HEK293 (cell line): ENCODE data around the gene PHF12.

Experiments
- CTCF ChIA-PET: fragments of 350-600 bp; formaldehyde crosslinking; extraction: SDS; loops from one replicate; lab custom pipeline; 2021; ENCODE audit warnings: antibody characterized with exemption; lab: Yijun Ruan, JAX
- POLR2A ChIA-PET: fragments of 300-600 bp; formaldehyde crosslinking; extraction: SDS; loops from one replicate; lab custom pipeline; 2020; ENCODE audit warnings: antibody characterized with exemption, inconsistent platforms; lab: Yijun Ruan, JAX
- H3K27ac ChIP-seq: fragments of 200-500 bp; sonication (Bioruptor generic); 2 replicates; pipeline ENCODE4 v1.5.1; 2014; ENCODE audit warnings: low read depth, low read length, control low read depth, inconsistent platforms; ENCODE audit errors: extremely low read depth
- H3K36me3 ChIP-seq, 2 experiments: fragments of 200-500 bp in 1 of 2; sonication (Bioruptor generic) in 1 of 2; 1 replicate in 1 of 2; 2 replicates in 1 of 2; pipeline ENCODE4 v1.5.1; 2014 to 2017; ENCODE audit warnings: inconsistent platforms in 2 of 2, low read length in 2 of 2; ENCODE audit not compliant: control insufficient read depth in 2 of 2, insufficient read depth in 1 of 2
- H3K4me1 ChIP-seq: fragments of 200-500 bp; sonication (Bioruptor generic); 2 replicates; pipeline ENCODE4 v1.5.1; 2014; ENCODE audit warnings: mild to moderate bottlenecking, low read length, inconsistent platforms; ENCODE audit not compliant: control insufficient read depth, insufficient read depth
- H3K4me3 ChIP-seq: 2 replicates; pipeline ENCODE4 v1.5.1; 2011; ENCODE audit warnings: low read depth, mild to moderate bottlenecking, control low read depth, low read length, moderate library complexity
- H3K9me3 ChIP-seq: fragments of 200-500 bp; sonication (Bioruptor generic); 2 replicates; pipeline ENCODE4 v1.5.1; 2014; ENCODE audit warnings: low read depth, low read length, inconsistent platforms; ENCODE audit not compliant: control insufficient read depth, insufficient read depth
- GLIS1 ChIP-seq: fragments of 450-650 bp; formaldehyde crosslinking; IDR thresholded peaks from 2 replicates; pipeline ENCODE4 v1.5.1; 2016; ENCODE audit warnings: missing biosample characterization, missing genetic modification characterization
- IKZF3 ChIP-seq: fragments of 450-650 bp; IDR thresholded peaks from 2 replicates; pipeline ENCODE4 v1.5.0; 2018; ENCODE audit warnings: missing biosample characterization, mild to moderate bottlenecking, missing genetic modification characterization, moderate library complexity
- KLF10 ChIP-seq: fragments of 450-650 bp; IDR thresholded peaks from 2 replicates; pipeline ENCODE4 v1.5.1; 2018; ENCODE audit warnings: missing biosample characterization, mild to moderate bottlenecking, missing genetic modification characterization
- YY1 ChIP-seq: fragments of 450-650 bp; formaldehyde crosslinking; IDR thresholded peaks from 2 replicates; pipeline ENCODE4 v1.5.1; 2018; ENCODE audit warnings: missing biosample characterization, missing genetic modification characterization
- ZBTB48 ChIP-seq: fragments of 450-650 bp; formaldehyde crosslinking; IDR thresholded peaks from 2 replicates; pipeline ENCODE4 v1.5.1; 2016; ENCODE audit warnings: missing biosample characterization, missing genetic modification characterization
- ZFP41 ChIP-seq: fragments of 450-650 bp; formaldehyde crosslinking; IDR thresholded peaks from 2 replicates; pipeline ENCODE4 v1.5.1; 2016; ENCODE audit warnings: missing biosample characterization, missing genetic modification characterization, borderline replicate concordance
- ZFP69B ChIP-seq: fragments of 450-650 bp; formaldehyde crosslinking; IDR thresholded peaks from 2 replicates; pipeline ENCODE4 v1.5.1; 2016; ENCODE audit warnings: missing biosample characterization, missing genetic modification characterization
- ZIC2 ChIP-seq: fragments of 450-650 bp; formaldehyde crosslinking; IDR thresholded peaks from 2 replicates; pipeline ENCODE4 v1.5.1; 2016; ENCODE audit warnings: missing biosample characterization, missing genetic modification characterization
- ZNF121 ChIP-seq: fragments of 450-650 bp; formaldehyde crosslinking; IDR thresholded peaks from 2 replicates; pipeline ENCODE4 v1.5.1; 2016; ENCODE audit warnings: missing biosample characterization, missing genetic modification characterization
- ZNF132 ChIP-seq: fragments of 450-650 bp; formaldehyde crosslinking; IDR thresholded peaks from 2 replicates; pipeline ENCODE4 v1.5.1; 2017; ENCODE audit warnings: missing biosample characterization, missing genetic modification characterization, borderline replicate concordance
- ZNF335 ChIP-seq: fragments of 450-650 bp; formaldehyde crosslinking; conservative IDR thresholded peaks from 2 replicates; pipeline ENCODE4 v1.5.1; 2016; ENCODE audit warnings: missing biosample characterization, missing genetic modification characterization
- ZNF433 ChIP-seq: fragments of 450-650 bp; formaldehyde crosslinking; IDR thresholded peaks from 2 replicates; pipeline ENCODE4 v1.5.1; 2016; ENCODE audit warnings: missing biosample characterization, missing genetic modification characterization, low read depth
- ZNF48 ChIP-seq: fragments of 450-650 bp; formaldehyde crosslinking; IDR thresholded peaks from 2 replicates; pipeline ENCODE4 v1.5.1; 2016; ENCODE audit warnings: missing biosample characterization, missing genetic modification characterization
- ZNF548 ChIP-seq: fragments of 450-650 bp; formaldehyde crosslinking; IDR thresholded peaks from 2 replicates; pipeline ENCODE4 v1.5.1; 2016; ENCODE audit warnings: missing biosample characterization, missing genetic modification characterization
- ZNF596 ChIP-seq: fragments of 450-650 bp; IDR thresholded peaks from 2 replicates; pipeline ENCODE4 v1.5.0; 2018; ENCODE audit warnings: missing biosample characterization, mild to moderate bottlenecking, missing genetic modification characterization, moderate library complexity
- ZNF792 ChIP-seq: fragments of 450-650 bp; formaldehyde crosslinking; IDR thresholded peaks from 2 replicates; pipeline ENCODE4 v1.5.1; 2016; ENCODE audit warnings: missing biosample characterization, missing genetic modification characterization
- TF ChIP-seq, protein P1 (sequence below): fragments of 450-650 bp; formaldehyde crosslinking; IDR thresholded peaks from 2 replicates; pipeline ENCODE4 v1.5.1; 2016; ENCODE audit warnings: missing biosample characterization, missing genetic modification characterization
- TF ChIP-seq, protein P2 (sequence below): fragments of 450-650 bp; formaldehyde crosslinking; IDR thresholded peaks from 2 replicates; pipeline ENCODE4 v1.5.1; 2016; ENCODE audit warnings: missing biosample characterization, missing genetic modification characterization
- TF ChIP-seq, protein P3 (sequence below): fragments of 450-650 bp; formaldehyde crosslinking; IDR thresholded peaks from 2 replicates; pipeline ENCODE4 v1.5.1; 2017; ENCODE audit warnings: missing biosample characterization, missing genetic modification characterization
- TF ChIP-seq, protein P4 (sequence below): fragments of 450-650 bp; formaldehyde crosslinking; IDR thresholded peaks from 2 replicates; pipeline ENCODE4 v1.5.1; 2017; ENCODE audit warnings: missing biosample characterization, missing genetic modification characterization
- TF ChIP-seq, protein P5 (sequence below): fragments of 450-650 bp; formaldehyde crosslinking; IDR thresholded peaks from 2 replicates; pipeline ENCODE4 v1.5.1; 2017; ENCODE audit warnings: missing biosample characterization, missing genetic modification characterization

Gene PHF12

DNA sequence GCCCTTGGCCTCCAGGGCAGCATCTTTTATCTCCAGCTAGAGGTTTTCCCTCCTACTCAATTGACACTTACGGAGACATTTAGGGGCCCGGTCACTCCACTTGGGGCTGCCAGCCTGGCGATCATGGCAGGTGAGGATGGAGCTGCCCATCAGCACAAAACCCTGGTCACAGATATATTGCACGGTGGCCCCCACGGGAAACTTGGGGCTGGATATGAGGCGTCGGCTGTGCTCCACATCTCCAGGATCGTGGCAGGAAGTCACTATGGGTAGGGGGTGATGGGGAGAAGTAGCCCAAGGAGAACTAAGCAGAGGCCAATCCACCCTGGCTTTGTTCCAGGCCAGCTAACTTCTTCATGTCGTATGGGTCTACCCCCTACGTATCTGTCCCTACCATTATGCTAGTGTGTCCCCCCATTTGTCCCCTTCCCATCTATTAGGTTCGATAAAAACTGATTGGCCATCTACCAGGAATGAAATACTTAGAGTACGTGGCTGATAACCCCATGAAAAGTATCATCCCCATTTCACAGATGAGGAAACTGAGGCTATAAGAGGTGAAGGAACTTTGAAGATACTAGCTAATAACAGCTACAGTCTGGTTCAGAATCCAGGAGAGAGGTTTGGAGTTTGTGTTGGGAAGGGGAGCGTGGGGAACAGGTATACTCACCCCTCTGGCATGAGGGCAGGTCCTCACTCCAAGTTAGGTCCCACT is 6.1 kb upstream of the PHF12 start:
- no peaks in the 10 kb centered on the region for H3K4me1 ChIP-seq
- no peak overlapping the region for H3K4me3 ChIP-seq
- H3K36me3 ChIP-seq = no peaks in the 10 kb centered on the region
- TF ChIP-seq ZNF792 (tag by site-specific recombination) (no peak), GLIS1 (tag by site-specific recombination) (no peak), ZNF548 (tag by site-specific recombination) (no peak), ZNF433 (tag by site-specific recombination) (no peak), ZNF596 (tag by site-specific recombination) (no peak)
- TF ChIP-seq, all 188 proteins: peak for 0
- ChIA-PET POLR2A (no interaction called here), CTCF (interaction anchor here (0.5 to 18.9 kb wide), 7 partner anchors 8 to 356 kb away, joined by 3 to 680 read pairs (median 5); partner anchors contain the start of gene TLCD1)
- no peaks in the 10 kb centered on the region for H3K9me3 ChIP-seq
- no peak overlapping the region for H3K27ac ChIP-seq

DNA sequence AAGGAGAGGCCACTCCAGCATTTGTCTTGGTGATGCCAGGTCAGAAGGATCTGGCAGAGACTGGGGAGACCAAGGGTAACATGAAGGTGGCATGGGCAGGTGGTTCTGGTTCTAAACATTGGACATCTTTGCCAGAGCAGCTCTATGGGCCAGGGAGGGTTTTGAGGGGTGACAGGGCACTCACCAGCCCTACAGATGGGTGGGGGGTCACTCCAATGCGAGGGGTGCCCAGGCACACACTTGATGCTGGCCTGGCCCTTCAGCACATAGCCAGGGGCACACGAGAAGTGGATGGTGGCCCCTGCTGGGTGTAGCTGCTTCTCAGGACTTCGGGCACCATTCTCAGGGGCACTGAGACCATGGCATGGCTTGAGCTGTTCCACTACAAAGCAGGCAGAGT is 5.5 kb upstream of the PHF12 start:
- Histone ChIP-seq H3K9me3 (no peaks in the 10 kb centered on the region), H3K36me3 (no peaks in the 10 kb centered on the region), H3K27ac (no peak overlapping the region), H3K4me1 (no peaks in the 10 kb centered on the region), H3K4me3 (no peak overlapping the region)
- CTCF ChIA-PET = interaction anchor here (0.9 to 18.9 kb wide), 3 partner anchors 9 to 156 kb away, joined by 3 to 680 read pairs (median 7); no protein-coding TSS in a partner anchor
- TF ChIP-seq, protein P1, sequence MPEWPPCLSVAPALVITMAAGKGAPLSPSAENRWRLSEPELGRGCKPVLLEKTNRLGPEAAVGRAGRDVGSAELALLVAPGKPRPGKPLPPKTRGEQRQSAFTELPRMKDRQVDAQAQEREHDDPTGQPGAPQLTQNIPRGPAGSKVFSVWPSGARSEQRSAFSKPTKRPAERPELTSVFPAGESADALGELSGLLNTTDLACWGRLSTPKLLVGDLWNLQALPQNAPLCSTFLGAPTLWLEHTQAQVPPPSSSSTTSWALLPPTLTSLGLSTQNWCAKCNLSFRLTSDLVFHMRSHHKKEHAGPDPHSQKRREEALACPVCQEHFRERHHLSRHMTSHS (tag by site-specific recombination) = no peak
- no peak for TF ChIP-seq ZNF121 (tag by site-specific recombination)
- no peak for TF ChIP-seq ZNF132 (tag by site-specific recombination)
- TF ChIP-seq ZFP41 = no peak
- TF ChIP-seq YY1 (tag by site-specific recombination) = no peak
- POLR2A ChIA-PET = no interaction called here

DNA sequence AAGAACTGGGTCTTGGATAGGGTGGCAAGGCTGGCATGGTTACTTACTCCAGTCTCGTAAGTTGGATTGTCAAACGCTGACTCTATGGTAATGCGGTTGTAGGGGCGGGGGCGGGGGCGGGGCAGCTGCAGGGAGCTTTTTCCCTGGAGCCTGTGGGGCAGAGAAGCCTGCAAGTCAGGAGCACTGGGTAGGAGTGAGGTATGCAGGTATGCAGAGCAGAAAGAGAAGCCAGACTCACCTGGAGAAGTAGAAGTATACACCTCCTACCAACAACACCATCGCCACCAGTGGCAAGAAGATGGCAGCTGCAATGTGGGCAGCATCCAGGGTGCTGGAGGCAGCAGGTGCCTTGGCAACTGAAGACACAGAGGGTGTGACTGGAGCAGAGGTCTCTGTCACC is 4.8 kb upstream of the PHF12 start:
- Histone ChIP-seq H3K36me3 (no peaks in the 10 kb centered on the region), H3K4me1 (no peaks in the 10 kb centered on the region), H3K4me3 (no peak overlapping the region), H3K9me3 (no peaks in the 10 kb centered on the region), H3K27ac (no peak overlapping the region)
- TF ChIP-seq ZNF48 (no peak), IKZF3 (tag by site-specific recombination) (no peak), ZNF596 (tag by site-specific recombination) (no peak), ZIC2 (tag by site-specific recombination) (no peak), ZFP69B (tag by site-specific recombination) (no peak), KLF10 (no peak), ZNF548 (tag by site-specific recombination) (no peak), ZBTB48 (tag by site-specific recombination) (no peak), ZNF335 (tag by site-specific recombination) (no peak)
- TF ChIP-seq, protein P2, sequence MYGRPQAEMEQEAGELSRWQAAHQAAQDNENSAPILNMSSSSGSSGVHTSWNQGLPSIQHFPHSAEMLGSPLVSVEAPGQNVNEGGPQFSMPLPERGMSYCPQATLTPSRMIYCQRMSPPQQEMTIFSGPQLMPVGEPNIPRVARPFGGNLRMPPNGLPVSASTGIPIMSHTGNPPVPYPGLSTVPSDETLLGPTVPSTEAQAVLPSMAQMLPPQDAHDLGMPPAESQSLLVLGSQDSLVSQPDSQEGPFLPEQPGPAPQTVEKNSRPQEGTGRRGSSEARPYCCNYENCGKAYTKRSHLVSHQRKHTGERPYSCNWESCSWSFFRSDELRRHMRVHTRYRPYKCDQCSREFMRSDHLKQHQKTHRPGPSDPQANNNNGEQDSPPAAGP (tag by site-specific recombination) = no peak
- TF ChIP-seq, protein P3, sequence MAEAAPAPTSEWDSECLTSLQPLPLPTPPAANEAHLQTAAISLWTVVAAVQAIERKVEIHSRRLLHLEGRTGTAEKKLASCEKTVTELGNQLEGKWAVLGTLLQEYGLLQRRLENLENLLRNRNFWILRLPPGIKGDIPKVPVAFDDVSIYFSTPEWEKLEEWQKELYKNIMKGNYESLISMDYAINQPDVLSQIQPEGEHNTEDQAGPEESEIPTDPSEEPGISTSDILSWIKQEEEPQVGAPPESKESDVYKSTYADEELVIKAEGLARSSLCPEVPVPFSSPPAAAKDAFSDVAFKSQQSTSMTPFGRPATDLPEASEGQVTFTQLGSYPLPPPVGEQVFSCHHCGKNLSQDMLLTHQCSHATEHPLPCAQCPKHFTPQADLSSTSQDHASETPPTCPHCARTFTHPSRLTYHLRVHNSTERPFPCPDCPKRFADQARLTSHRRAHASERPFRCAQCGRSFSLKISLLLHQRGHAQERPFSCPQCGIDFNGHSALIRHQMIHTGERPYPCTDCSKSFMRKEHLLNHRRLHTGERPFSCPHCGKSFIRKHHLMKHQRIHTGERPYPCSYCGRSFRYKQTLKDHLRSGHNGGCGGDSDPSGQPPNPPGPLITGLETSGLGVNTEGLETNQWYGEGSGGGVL (tag by site-specific recombination) = no peak
- TF ChIP-seq, protein P4, sequence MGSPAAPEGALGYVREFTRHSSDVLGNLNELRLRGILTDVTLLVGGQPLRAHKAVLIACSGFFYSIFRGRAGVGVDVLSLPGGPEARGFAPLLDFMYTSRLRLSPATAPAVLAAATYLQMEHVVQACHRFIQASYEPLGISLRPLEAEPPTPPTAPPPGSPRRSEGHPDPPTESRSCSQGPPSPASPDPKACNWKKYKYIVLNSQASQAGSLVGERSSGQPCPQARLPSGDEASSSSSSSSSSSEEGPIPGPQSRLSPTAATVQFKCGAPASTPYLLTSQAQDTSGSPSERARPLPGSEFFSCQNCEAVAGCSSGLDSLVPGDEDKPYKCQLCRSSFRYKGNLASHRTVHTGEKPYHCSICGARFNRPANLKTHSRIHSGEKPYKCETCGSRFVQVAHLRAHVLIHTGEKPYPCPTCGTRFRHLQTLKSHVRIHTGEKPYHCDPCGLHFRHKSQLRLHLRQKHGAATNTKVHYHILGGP (tag by site-specific recombination) = no peak
- TF ChIP-seq, protein P5, sequence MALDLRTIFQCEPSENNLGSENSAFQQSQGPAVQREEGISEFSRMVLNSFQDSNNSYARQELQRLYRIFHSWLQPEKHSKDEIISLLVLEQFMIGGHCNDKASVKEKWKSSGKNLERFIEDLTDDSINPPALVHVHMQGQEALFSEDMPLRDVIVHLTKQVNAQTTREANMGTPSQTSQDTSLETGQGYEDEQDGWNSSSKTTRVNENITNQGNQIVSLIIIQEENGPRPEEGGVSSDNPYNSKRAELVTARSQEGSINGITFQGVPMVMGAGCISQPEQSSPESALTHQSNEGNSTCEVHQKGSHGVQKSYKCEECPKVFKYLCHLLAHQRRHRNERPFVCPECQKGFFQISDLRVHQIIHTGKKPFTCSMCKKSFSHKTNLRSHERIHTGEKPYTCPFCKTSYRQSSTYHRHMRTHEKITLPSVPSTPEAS (tag by site-specific recombination) = no peak
- ChIA-PET CTCF (interaction anchor here (0.6 to 18.9 kb wide), 5 partner anchors 8 to 229 kb away, joined by 3 to 680 read pairs (median 63); partner anchors contain the start of gene TLCD1), POLR2A (interaction anchor here (0.6 kb wide), 1 partner anchor 246 kb away, joined by 8 read pairs; no protein-coding TSS in a partner anchor)
